ENCODE measurements around the gene NPR1.

DNA sequence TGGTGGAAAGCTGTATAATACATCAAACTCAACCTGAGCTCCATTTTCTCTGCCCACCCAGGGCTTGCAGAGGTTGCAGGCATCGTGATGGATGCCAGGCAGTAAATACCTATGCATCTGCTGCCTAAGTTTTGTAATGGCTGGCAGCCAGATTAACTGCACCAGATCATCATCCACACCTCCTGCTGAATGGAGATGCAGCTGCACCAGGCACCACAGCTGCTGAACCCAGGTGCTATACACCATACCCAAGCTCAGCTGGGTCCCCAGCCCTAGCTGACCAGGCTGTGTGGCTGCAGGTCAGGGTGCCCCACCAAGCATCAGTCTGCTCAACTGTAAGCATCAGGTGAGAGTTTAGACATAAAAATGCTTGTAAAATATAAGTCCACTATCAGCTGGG, 26.7 kb upstream of the NPR1 start:
- TF ChIP-seq, protein P1, sequence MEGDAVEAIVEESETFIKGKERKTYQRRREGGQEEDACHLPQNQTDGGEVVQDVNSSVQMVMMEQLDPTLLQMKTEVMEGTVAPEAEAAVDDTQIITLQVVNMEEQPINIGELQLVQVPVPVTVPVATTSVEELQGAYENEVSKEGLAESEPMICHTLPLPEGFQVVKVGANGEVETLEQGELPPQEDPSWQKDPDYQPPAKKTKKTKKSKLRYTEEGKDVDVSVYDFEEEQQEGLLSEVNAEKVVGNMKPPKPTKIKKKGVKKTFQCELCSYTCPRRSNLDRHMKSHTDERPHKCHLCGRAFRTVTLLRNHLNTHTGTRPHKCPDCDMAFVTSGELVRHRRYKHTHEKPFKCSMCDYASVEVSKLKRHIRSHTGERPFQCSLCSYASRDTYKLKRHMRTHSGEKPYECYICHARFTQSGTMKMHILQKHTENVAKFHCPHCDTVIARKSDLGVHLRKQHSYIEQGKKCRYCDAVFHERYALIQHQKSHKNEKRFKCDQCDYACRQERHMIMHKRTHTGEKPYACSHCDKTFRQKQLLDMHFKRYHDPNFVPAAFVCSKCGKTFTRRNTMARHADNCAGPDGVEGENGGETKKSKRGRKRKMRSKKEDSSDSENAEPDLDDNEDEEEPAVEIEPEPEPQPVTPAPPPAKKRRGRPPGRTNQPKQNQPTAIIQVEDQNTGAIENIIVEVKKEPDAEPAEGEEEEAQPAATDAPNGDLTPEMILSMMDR (conservative IDR thresholded peaks at IDR 0.05) = no peak
- no peak for TF ChIP-seq ZFX (IDR thresholded peaks at IDR 0.05)

Data from C4-2B (cell line).